AG09309 (cell line): Measurements from ENCODE around the gene ZNF606.

Experiments
- DNase-seq: peaks from one replicate; pipeline ENCODE4 v3.0.0-alpha.2; 2010; ENCODE audit warnings: low read depth
- H3K4me3 ChIP-seq: 2 replicates; pipeline ENCODE4 v1.5.1; 2011; ENCODE audit warnings: mild to moderate bottlenecking, low read depth, low read length, moderate library complexity; ENCODE audit not compliant: control insufficient read depth
- CTCF ChIP-seq: IDR thresholded peaks from 2 replicates; pipeline ENCODE4 v1.5.1; 2011; ENCODE audit warnings: mild to moderate bottlenecking, low read depth, low read length, inconsistent platforms; ENCODE audit not compliant: insufficient read depth, control insufficient read depth; ENCODE audit errors: missing control alignments

Gene ZNF606

GRCh38 chr19:58044391-58044790 lies 41.8 kb upstream of the ZNF606 start:
- H3K4me3 ChIP-seq: no peak overlapping the region
- TF ChIP-seq CTCF: no peak
- DNase-seq: no peak

GRCh38 chr19:58042495-58043340 lies 40.1 kb upstream of the ZNF606 start:
- TF ChIP-seq CTCF: no peak
- DNase-seq: no peak
- no peak overlapping the region for H3K4me3 ChIP-seq

DNA sequence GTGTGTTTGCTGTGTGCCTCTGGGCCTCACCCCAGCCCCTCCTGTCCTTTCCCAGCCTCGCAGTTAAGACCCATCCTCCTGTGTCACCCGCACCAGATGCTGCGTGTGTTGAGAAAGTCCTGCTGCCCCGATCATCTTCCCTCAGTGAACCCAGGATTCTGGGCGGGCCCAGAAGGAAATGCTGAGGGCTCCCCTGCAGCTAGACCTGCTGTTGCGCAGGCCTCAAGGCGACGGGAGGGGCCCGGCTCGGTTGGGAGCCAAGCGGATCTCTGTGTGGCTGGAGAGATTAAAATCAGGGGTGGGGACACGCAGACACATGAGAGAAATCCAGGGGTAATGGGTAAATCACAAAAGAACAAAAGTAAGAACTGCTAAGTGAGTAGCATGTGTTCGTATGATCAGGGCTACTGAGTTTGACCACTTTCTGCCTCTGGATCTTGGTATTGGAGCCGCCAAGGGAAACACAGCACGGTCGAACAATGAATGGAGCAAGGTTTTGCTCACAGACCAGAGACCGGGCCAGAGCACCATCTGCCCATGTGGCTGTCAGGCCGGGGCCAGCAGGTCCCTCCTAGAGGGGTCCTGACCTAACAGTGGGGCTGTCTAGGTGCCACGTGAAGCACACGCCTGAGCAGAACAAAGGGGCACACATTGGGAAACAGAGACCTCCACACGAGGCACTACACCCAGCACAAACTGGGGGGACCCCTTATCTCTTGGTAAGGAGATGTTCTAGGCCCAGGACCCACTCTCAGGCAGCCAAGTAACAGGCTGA lies 38.3 kb upstream of the ZNF606 start:
- H3K4me3 ChIP-seq: no peak overlapping the region
- DNase-seq: no peak
- no peak for TF ChIP-seq CTCF

DNA sequence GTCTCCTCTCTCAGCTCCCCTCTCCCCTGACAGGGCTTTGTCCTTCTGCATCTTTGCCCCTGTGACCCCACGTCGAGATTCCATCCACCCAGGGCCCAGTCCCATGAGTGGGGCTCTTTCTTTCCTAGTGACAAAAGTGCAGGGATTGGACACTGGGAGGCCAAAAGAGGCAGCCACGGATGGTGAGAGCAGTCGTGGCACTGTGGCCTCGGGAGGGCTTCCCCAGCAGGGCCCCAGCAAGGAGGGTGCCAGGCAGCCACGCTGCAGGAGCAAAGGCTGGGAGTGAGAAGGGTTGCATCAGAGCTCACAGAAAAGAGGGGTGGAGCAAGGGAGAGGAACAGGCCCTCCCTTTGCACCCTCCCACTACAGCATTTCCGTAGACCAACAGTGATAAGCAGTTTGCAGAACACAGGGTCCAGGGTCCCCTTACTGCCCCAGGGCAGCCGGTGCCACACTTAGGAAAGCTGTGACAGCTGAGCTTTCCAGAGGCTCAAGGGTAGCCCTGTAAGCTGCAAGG lies 36.1 kb upstream of the ZNF606 start:
- no peak for DNase-seq
- H3K4me3 ChIP-seq: no peak overlapping the region
- TF ChIP-seq CTCF: no peak

GRCh38 chr19:58037927-58038687 lies 35.5 kb upstream of the ZNF606 start:
- no peak for DNase-seq
- no peak for TF ChIP-seq CTCF
- no peak overlapping the region for H3K4me3 ChIP-seq

DNA sequence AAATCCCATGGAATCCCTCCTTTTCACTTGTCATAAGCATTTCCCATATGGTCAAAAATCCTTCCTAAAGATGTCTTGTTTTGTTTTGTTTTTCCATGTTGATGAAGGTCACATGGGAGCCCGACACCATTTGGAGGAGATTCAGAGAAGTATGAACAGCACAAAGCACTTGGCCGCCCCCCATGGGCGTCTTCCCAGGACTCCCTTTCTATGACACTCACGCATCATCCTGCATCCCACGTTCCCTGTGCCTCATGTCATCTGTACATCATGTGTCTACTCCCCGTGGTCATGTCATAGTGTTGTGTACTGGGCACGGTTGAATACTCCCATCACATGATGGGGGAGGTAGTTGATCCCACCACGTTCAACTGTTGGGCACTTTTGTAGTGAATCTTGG lies 33.2 kb upstream of the ZNF606 start:
- DNase-seq: no peak
- no peak for TF ChIP-seq CTCF
- H3K4me3 ChIP-seq: no peak overlapping the region
